Measurements from ENCODE around the gene APOL5. TPM values are rescaled to one million over a fixed set of nuclear protein-coding genes. Genes with fewer than 3 reads are reported as not detected.

APOL5 gene
- total and polyA plus RNA-seq, 4 experiments from 2014 or later, result not detected

- no peaks in the 10 kb centered on the region for H3K4me1 Mint-ChIP-seq
- H3K36me3 ChIP-seq (ENCODE audit: insufficient read depth, low read length), result no peaks in the 10 kb centered on the region
- no peaks in the 10 kb centered on the region for H3K36me3 Mint-ChIP-seq
- H3K27me3 ChIP-seq (ENCODE audit: insufficient read depth, low read length), result no peaks in the 10 kb centered on the region
- no peak overlapping the region for H3K4me3 Mint-ChIP-seq
- peaks cover 6 to 7% of the 10 kb centered on the region in 2 donors for H3K27me3 Mint-ChIP-seq
- DNase-seq, result no peak
- ChIA-PET CTCF (ENCODE audit: partially characterized antibody) (no interaction called here), POLR2A (ENCODE audit: partially characterized antibody) (interaction anchor here (0.9 kb wide), 1 partner anchor 66 kb away, joined by 3 read pairs; no protein-coding TSS in a partner anchor)
- intact Hi-C loops (cut with micrococcal nuclease), result no loop called here
- H3K4me1 ChIP-seq (ENCODE audit: insufficient read depth, low read length), result no peaks in the 10 kb centered on the region
- no peak overlapping the region for H3K27ac Mint-ChIP-seq
- no peak overlapping the region for H3K4me3 ChIP-seq (ENCODE audit: low read length in 2 of 2)
- no peak overlapping the region for H3K27ac ChIP-seq (ENCODE audit: low read depth, low read length)
- no peaks in the 10 kb centered on the region for H3K9me3 Mint-ChIP-seq
- no peaks in the 10 kb centered on the region for H3K9me3 ChIP-seq (ENCODE audit: control insufficient read depth in 1 of 2, low read length in 2 of 2)
Observed at GRCh38 chr22:35726933-35727332, 9.3 kb downstream of the APOL5 start.

DNA sequence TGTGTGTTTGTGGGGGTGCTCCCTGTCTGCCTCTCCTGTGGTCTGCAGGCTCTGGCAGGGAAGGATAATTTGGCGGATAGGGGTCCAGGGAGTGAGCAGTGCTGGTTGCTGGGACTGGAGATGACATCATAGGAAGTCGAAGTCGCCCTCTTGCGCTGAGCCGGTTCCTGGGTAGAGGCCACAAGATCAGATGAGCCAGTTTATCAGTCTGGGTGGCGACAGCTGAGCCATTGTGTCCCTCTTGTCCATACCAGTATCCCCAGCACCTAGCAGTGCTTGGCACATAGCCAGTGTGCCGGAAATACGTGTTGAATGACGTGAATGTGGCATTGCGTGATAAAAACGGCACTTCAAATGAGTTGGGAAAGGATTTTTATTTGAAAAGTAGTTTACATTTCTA, 9.8 kb downstream of the APOL5 start:
- no peaks in the 10 kb centered on the region for H3K36me3 Mint-ChIP-seq

GRCh38 chr22:35728639-35729308, 11.1 kb downstream of the APOL5 start:
- POLR2A ChIA-PET (ENCODE audit: partially characterized antibody), result no interaction called here
- H3K27me3 Mint-ChIP-seq, result peaks cover 6 to 7% of the 10 kb centered on the region in 2 donors
- DNase-seq, result no peak

More for the DNA sequence above, 9.8 kb downstream of the APOL5 start:
- Mint-ChIP-seq H3K27ac (no peak overlapping the region), H3K4me3 (no peak overlapping the region), H3K4me1 (no peaks in the 10 kb centered on the region), H3K9me3 (no peaks in the 10 kb centered on the region), H3K27me3 (peaks cover 6 to 7% of the 10 kb centered on the region in 2 donors)
- no peaks in the 10 kb centered on the region for H3K9me3 ChIP-seq (ENCODE audit: control insufficient read depth in 1 of 2, low read length in 2 of 2)
- intact Hi-C loops (cut with micrococcal nuclease), result no loop called here
- H3K4me1 ChIP-seq (ENCODE audit: insufficient read depth, low read length), result no peaks in the 10 kb centered on the region
- ChIA-PET CTCF (ENCODE audit: partially characterized antibody) (no interaction called here), POLR2A (ENCODE audit: partially characterized antibody) (interaction anchor here (0.9 kb wide), 1 partner anchor 65 kb away, joined by 3 read pairs; no protein-coding TSS in a partner anchor)
- no peak for DNase-seq
- no peak overlapping the region for H3K4me3 ChIP-seq (ENCODE audit: low read length in 2 of 2)
- H3K27ac ChIP-seq (ENCODE audit: low read depth, low read length), result no peak overlapping the region
- no peaks in the 10 kb centered on the region for H3K36me3 ChIP-seq (ENCODE audit: insufficient read depth, low read length)
- no peaks in the 10 kb centered on the region for H3K27me3 ChIP-seq (ENCODE audit: insufficient read depth, low read length)

DNA sequence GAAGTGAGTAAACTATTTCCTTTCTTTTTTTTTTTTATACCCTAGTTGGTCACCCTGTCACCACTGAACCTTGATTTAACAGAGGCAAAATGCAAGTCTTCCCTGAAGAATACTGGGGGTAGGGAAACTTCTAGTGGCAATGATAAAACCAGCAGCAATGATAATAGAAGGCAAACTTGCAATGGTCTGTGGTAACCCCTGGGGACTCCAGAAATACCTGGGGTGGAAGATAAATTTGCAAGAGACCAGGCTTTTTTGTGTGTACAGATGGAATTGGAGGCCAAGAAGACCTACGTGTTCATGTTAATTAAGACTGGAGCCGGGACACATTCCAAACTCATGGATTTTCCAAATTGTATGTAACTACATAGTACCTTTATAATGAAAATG, 11.6 kb downstream of the APOL5 start:
- Mint-ChIP-seq H3K36me3 (no peaks in the 10 kb centered on the region), H3K4me3 (no peak overlapping the region), H3K4me1 (no peaks in the 10 kb centered on the region), H3K27me3 (peaks cover 6 to 7% of the 10 kb centered on the region in 2 donors), H3K27ac (no peak overlapping the region), H3K9me3 (no peaks in the 10 kb centered on the region)
- Histone ChIP-seq H3K36me3 (ENCODE audit: insufficient read depth, low read length) (no peaks in the 10 kb centered on the region), H3K27me3 (ENCODE audit: insufficient read depth, low read length) (no peaks in the 10 kb centered on the region), H3K4me3 (ENCODE audit: low read length in 2 of 2) (no peak overlapping the region), H3K4me1 (ENCODE audit: insufficient read depth, low read length) (no peaks in the 10 kb centered on the region), H3K9me3 (ENCODE audit: control insufficient read depth in 1 of 2, low read length in 2 of 2) (no peaks in the 10 kb centered on the region), H3K27ac (ENCODE audit: low read depth, low read length) (no peak overlapping the region)
- POLR2A ChIA-PET (ENCODE audit: partially characterized antibody), result no interaction called here
- DNase-seq, result no peak
- intact Hi-C loops (cut with micrococcal nuclease), result no loop called here
- CTCF ChIA-PET (ENCODE audit: partially characterized antibody), result no interaction called here

More at GRCh38 chr22:35728639-35729308, 11.1 kb downstream of the APOL5 start:
- CTCF ChIA-PET (ENCODE audit: partially characterized antibody), result no interaction called here
- no peaks in the 10 kb centered on the region for H3K9me3 Mint-ChIP-seq
- no peak overlapping the region for H3K27ac ChIP-seq (ENCODE audit: low read depth, low read length)
- H3K27me3 ChIP-seq (ENCODE audit: insufficient read depth, low read length), result no peaks in the 10 kb centered on the region
- H3K4me1 ChIP-seq (ENCODE audit: insufficient read depth, low read length), result no peaks in the 10 kb centered on the region
- H3K36me3 Mint-ChIP-seq, result no peaks in the 10 kb centered on the region
- no peak overlapping the region for H3K4me3 ChIP-seq (ENCODE audit: low read length in 2 of 2)
- H3K4me1 Mint-ChIP-seq, result no peaks in the 10 kb centered on the region
- no peak overlapping the region for H3K27ac Mint-ChIP-seq
- no peak overlapping the region for H3K4me3 Mint-ChIP-seq
- intact Hi-C loops (cut with micrococcal nuclease), result no loop called here
- H3K9me3 ChIP-seq (ENCODE audit: control insufficient read depth in 1 of 2, low read length in 2 of 2), result no peaks in the 10 kb centered on the region
- no peaks in the 10 kb centered on the region for H3K36me3 ChIP-seq (ENCODE audit: insufficient read depth, low read length)

GRCh38 chr22:35731321-35731720, 13.6 kb downstream of the APOL5 start:
- no peaks in the 10 kb centered on the region for H3K4me1 ChIP-seq (ENCODE audit: insufficient read depth, low read length)
- Mint-ChIP-seq H3K36me3 (no peaks in the 10 kb centered on the region), H3K4me3 (no peak overlapping the region), H3K27me3 (peaks cover 6 to 7% of the 10 kb centered on the region in 2 donors), H3K9me3 (no peaks in the 10 kb centered on the region), H3K27ac (no peak overlapping the region), H3K4me1 (no peaks in the 10 kb centered on the region)
- H3K9me3 ChIP-seq (ENCODE audit: control insufficient read depth in 1 of 2, low read length in 2 of 2), result no peaks in the 10 kb centered on the region
- intact Hi-C loops (cut with micrococcal nuclease), result no loop called here
- ChIA-PET CTCF (ENCODE audit: partially characterized antibody) (no interaction called here), POLR2A (ENCODE audit: partially characterized antibody) (no interaction called here)
- no peak for DNase-seq
- H3K27me3 ChIP-seq (ENCODE audit: insufficient read depth, low read length), result no peaks in the 10 kb centered on the region
- H3K4me3 ChIP-seq (ENCODE audit: low read length in 2 of 2), result no peak overlapping the region
- no peaks in the 10 kb centered on the region for H3K36me3 ChIP-seq (ENCODE audit: insufficient read depth, low read length)
- no peak overlapping the region for H3K27ac ChIP-seq (ENCODE audit: low read depth, low read length)

DNA sequence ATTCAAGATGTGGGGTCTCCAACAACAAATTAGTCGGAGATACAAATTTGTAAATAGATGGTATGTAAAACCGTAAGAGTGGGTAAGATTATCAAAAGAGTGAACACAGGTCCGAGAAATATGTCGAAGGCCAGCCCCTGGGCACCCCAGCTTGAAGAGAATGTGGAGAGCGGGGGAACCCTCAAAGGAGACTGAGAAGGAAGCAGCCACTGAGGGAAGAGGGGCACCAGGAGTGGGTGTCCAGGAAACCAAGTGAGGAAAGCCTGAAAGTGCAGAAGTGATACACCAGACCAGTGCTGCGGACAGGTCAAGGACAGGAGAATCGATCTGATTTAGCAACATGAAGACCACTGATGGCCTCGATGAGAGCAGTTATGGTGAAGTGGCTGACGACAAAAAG, 14.4 kb downstream of the APOL5 start:
- Histone ChIP-seq H3K4me1 (ENCODE audit: insufficient read depth, low read length) (no peaks in the 10 kb centered on the region), H3K36me3 (ENCODE audit: insufficient read depth, low read length) (no peaks in the 10 kb centered on the region), H3K27ac (ENCODE audit: low read depth, low read length) (no peak overlapping the region), H3K27me3 (ENCODE audit: insufficient read depth, low read length) (no peaks in the 10 kb centered on the region), H3K9me3 (ENCODE audit: control insufficient read depth in 1 of 2, low read length in 2 of 2) (no peaks in the 10 kb centered on the region), H3K4me3 (ENCODE audit: low read length in 2 of 2) (no peak overlapping the region)
- DNase-seq, result no peak
- Mint-ChIP-seq H3K4me1 (no peaks in the 10 kb centered on the region), H3K9me3 (no peaks in the 10 kb centered on the region), H3K27me3 (peaks cover 4 to 6% of the 10 kb centered on the region in 2 donors), H3K27ac (no peak overlapping the region), H3K36me3 (no peaks in the 10 kb centered on the region), H3K4me3 (no peak overlapping the region)
- intact Hi-C loops (cut with micrococcal nuclease), result no loop called here
- ChIA-PET CTCF (ENCODE audit: partially characterized antibody) (no interaction called here), POLR2A (ENCODE audit: partially characterized antibody) (no interaction called here)

DNA sequence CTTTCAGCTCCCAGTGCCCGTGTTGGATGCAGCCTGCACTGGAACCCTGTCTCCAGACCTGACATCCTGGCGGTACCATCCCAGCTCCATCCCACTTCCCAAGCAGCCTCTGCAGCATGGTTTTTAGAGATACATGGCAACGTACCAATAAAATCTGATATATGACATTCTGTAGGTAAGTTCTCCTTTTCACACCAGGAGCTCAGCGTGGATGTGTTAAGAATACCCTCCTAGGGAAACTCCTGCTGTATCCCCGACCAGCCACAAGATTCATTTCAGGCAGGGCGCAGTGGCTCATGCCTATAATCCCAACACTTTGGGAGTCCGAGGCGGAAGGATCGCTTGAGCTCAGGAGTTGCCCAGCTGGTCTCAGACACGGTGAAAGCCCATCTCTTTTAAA, 15.4 kb downstream of the APOL5 start:
- no peak overlapping the region for H3K4me3 Mint-ChIP-seq
- H3K4me1 ChIP-seq (ENCODE audit: insufficient read depth, low read length), result no peaks in the 10 kb centered on the region
- no peak overlapping the region for H3K4me3 ChIP-seq (ENCODE audit: low read length in 2 of 2)
- ChIA-PET POLR2A (ENCODE audit: partially characterized antibody) (no interaction called here), CTCF (ENCODE audit: partially characterized antibody) (no interaction called here)
- peaks cover 4 to 6% of the 10 kb centered on the region in 2 donors for H3K27me3 Mint-ChIP-seq
- no peaks in the 10 kb centered on the region for H3K9me3 ChIP-seq (ENCODE audit: control insufficient read depth in 1 of 2, low read length in 2 of 2)
- H3K4me1 Mint-ChIP-seq, result no peaks in the 10 kb centered on the region
- intact Hi-C loops (cut with micrococcal nuclease), result no loop called here
- H3K27me3 ChIP-seq (ENCODE audit: insufficient read depth, low read length), result no peaks in the 10 kb centered on the region
- H3K9me3 Mint-ChIP-seq, result no peaks in the 10 kb centered on the region
- no peak for DNase-seq
- no peaks in the 10 kb centered on the region for H3K36me3 ChIP-seq (ENCODE audit: insufficient read depth, low read length)
- peak overlapping the region in 1 of 7 donors; percentile 30 for H3K27ac Mint-ChIP-seq
- H3K36me3 Mint-ChIP-seq, result no peaks in the 10 kb centered on the region
- H3K27ac ChIP-seq (ENCODE audit: low read depth, low read length), result no peak overlapping the region

Measured in CD4-positive, alpha-beta memory T cell (primary cell).